ENCODE results near the gene TMA7.

Gene TMA7

GRCh38 chr3:48492461-48493202 lies 52.6 kb downstream of the TMA7 start:
- 94% methylated on average over 7 of the region's 7 CpGs for WGBS
- H3K4me2 ChIP-seq (ENCODE audit: low read length, poor library complexity, severe bottlenecking) = no peak overlapping the region
- no peak overlapping the region for H2AFZ ChIP-seq (ENCODE audit: low read depth, low read length)
- DNase-seq = peak; percentile 16
- H3K79me1 ChIP-seq (replicated peaks; ENCODE audit: low read length, poor library complexity, severe bottlenecking) = peaks cover 4% of the 10 kb centered on the region
- H3K4me3 ChIP-seq (ENCODE audit: insufficient read depth in 1 of 2, low read depth in 1 of 2, low read length in 2 of 2) = no peak overlapping the region
- no peak overlapping the region for H2BK15ac ChIP-seq (ENCODE audit: low read depth, poor library complexity, severe bottlenecking)
- H3K4me1 ChIP-seq (ENCODE audit: control insufficient read depth, insufficient read depth, low read depth, low read length) = no peaks in the 10 kb centered on the region
- H3K27me3 ChIP-seq (ENCODE audit: control insufficient read depth in 1 of 2, insufficient read depth in 1 of 2, low read length in 2 of 2) = no peaks in the 10 kb centered on the region
- H4K91ac ChIP-seq (ENCODE audit: low read length) = no peak overlapping the region
- peaks cover 9 to 34% of the 10 kb centered on the region in 2 experiments for H3K36me3 ChIP-seq (ENCODE audit: control insufficient read depth in 1 of 2, insufficient read depth in 2 of 2, low read depth in 1 of 2, low read length in 2 of 2)
- H2BK120ac ChIP-seq (ENCODE audit: low read depth, low read length) = no peak overlapping the region
- H4K8ac ChIP-seq (ENCODE audit: low read length) = no peak overlapping the region
- no peak overlapping the region for H2BK5ac ChIP-seq (ENCODE audit: low read depth, low read length, poor library complexity, severe bottlenecking)
- peak overlapping the region; percentile 53 for H3K9ac ChIP-seq (ENCODE audit: low read length)
- H3K9me3 ChIP-seq (ENCODE audit: control insufficient read depth, low read length) = no peaks in the 10 kb centered on the region
- H3K23ac ChIP-seq (ENCODE audit: low read length in 2 of 2) = no peak overlapping the region
- no peak overlapping the region for H3K4ac ChIP-seq (ENCODE audit: low read depth in 1 of 2, low read length in 2 of 2)
- H3K14ac ChIP-seq (ENCODE audit: low read length in 2 of 2) = no peak overlapping the region
- no peak overlapping the region for H2AK5ac ChIP-seq (ENCODE audit: low read length, severe bottlenecking)
- no peak overlapping the region for H2BK12ac ChIP-seq (ENCODE audit: low read length in 2 of 2)
- no peak overlapping the region for H3K18ac ChIP-seq (ENCODE audit: low read depth in 1 of 2, low read length in 2 of 2)
- no peak overlapping the region for H3K27ac ChIP-seq (ENCODE audit: low read length, poor library complexity, severe bottlenecking)

- no peak overlapping the region for H2AK5ac ChIP-seq (ENCODE audit: low read length, severe bottlenecking)
Measured at GRCh38 chr3:48493203-48493501, 53.1 kb downstream of the TMA7 start.

More at GRCh38 chr3:48493203-48493501, 53.1 kb downstream of the TMA7 start:
- no peaks in the 10 kb centered on the region for H3K9me3 ChIP-seq (ENCODE audit: control insufficient read depth, low read length)
- no peak overlapping the region for H3K4ac ChIP-seq (ENCODE audit: low read depth in 1 of 2, low read length in 2 of 2)
- H2BK15ac ChIP-seq (ENCODE audit: low read depth, poor library complexity, severe bottlenecking) = no peak overlapping the region
- no peak overlapping the region for H3K23ac ChIP-seq (ENCODE audit: low read length in 2 of 2)
- no peak overlapping the region for H3K4me2 ChIP-seq (ENCODE audit: low read length, poor library complexity, severe bottlenecking)
- peaks cover 9 to 39% of the 10 kb centered on the region in 2 experiments for H3K36me3 ChIP-seq (ENCODE audit: control insufficient read depth in 1 of 2, insufficient read depth in 2 of 2, low read depth in 1 of 2, low read length in 2 of 2)
- no peak for DNase-seq
- no peak overlapping the region for H2BK120ac ChIP-seq (ENCODE audit: low read depth, low read length)
- H3K14ac ChIP-seq (ENCODE audit: low read length in 2 of 2) = no peak overlapping the region
- H2BK12ac ChIP-seq (ENCODE audit: low read length in 2 of 2) = no peak overlapping the region
- no peak overlapping the region for H3K18ac ChIP-seq (ENCODE audit: low read depth in 1 of 2, low read length in 2 of 2)
- peak overlapping the region; percentile 53 for H3K9ac ChIP-seq (ENCODE audit: low read length)
- peaks cover 4% of the 10 kb centered on the region for H3K79me1 ChIP-seq (replicated peaks; ENCODE audit: low read length, poor library complexity, severe bottlenecking)
- H3K4me1 ChIP-seq (ENCODE audit: control insufficient read depth, insufficient read depth, low read depth, low read length) = no peaks in the 10 kb centered on the region
- no peak overlapping the region for H4K8ac ChIP-seq (ENCODE audit: low read length)
- no peak overlapping the region for H2BK5ac ChIP-seq (ENCODE audit: low read depth, low read length, poor library complexity, severe bottlenecking)
- no peaks in the 10 kb centered on the region for H3K27me3 ChIP-seq (ENCODE audit: control insufficient read depth in 1 of 2, insufficient read depth in 1 of 2, low read length in 2 of 2)
- H4K91ac ChIP-seq (ENCODE audit: low read length) = no peak overlapping the region
- H2AFZ ChIP-seq (ENCODE audit: low read depth, low read length) = no peak overlapping the region
- no peak overlapping the region for H3K4me3 ChIP-seq (ENCODE audit: insufficient read depth in 1 of 2, low read depth in 1 of 2, low read length in 2 of 2)
- WGBS = 100% methylated on average over 2 of the region's 3 CpGs
- no peak overlapping the region for H3K27ac ChIP-seq (ENCODE audit: low read length, poor library complexity, severe bottlenecking)
